GM18873 (cell line): ENCODE measurements around the gene SCNN1A.

Experiments
- ATAC-seq: cut with Tn5 transposase; IDR thresholded peaks from one replicate; pipeline ENCODE4 v1.9.1; 2021; ENCODE audit warnings: mild to moderate bottlenecking, moderate library complexity, moderate number of reproducible peaks; ENCODE audit not compliant: unreplicated experiment, low FRiP score

The SCNN1A gene

GRCh38 chr12:6335451-6336078, 39.8 kb downstream of the SCNN1A start:
- ATAC-seq = peak; percentile 57

DNA sequence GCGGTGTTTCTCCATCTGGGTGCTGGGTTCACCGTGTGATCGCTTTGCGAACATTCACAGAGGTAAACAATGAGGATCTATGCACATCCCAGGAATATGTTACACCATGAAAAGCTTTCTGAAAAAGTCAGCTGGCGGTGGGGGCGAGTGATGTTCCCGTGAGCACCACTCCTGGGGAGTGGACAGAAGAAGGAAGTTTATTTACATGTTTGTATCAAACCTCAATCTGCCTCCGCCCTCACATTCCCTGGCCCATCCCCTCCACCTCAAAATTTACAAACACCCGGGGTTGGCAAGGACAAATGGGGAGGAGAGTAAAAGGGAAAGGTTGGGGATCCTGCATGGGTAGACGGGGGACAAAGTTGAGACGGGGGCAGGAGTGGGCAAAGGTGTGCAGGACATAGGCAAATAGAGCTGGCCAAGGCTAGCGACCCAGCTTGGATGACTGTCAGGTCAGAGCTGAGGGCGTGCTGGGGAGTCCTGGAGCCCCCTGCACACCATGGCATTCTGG, 40.4 kb downstream of the SCNN1A start:
- ATAC-seq = no peak

DNA sequence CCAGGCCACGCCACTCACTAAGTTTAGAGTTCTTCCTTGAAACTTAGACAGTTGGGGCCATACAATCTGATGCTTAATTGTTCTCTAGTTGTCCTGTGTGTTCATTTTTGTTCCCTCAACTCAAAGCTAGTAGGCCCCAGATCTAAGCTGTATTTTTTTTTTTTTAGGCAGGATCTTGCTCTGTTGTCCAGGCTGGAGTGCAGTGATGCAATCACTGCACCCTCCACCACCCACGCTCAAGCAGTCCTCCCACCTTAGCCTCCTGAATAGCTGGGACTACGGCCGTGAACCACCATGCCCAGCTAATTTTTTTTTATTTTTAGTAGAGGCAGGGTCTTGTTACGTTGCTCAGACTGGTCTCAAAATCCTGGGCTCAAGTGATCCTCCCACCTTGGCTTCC, 41.0 kb downstream of the SCNN1A start:
- no peak for ATAC-seq

DNA sequence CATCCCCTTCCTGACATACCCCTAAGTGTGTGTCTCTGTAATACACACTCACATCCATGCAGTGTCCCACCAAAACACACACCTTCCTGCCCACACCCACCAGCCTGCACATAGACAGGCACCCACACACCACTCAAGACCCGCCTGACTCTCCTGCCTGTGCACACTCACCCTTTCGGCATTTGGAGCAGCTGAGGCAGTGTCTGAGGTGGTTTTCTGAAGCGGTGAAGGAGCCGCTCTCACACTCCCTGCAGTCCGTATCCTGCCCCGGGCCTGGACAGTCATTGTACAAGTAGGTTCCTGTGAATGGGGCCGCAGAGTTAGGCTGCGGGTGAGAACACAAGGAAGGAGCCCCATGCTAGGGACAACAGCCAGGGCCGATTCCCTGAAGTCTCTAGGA, 41.8 kb downstream of the SCNN1A start:
- no peak for ATAC-seq

DNA sequence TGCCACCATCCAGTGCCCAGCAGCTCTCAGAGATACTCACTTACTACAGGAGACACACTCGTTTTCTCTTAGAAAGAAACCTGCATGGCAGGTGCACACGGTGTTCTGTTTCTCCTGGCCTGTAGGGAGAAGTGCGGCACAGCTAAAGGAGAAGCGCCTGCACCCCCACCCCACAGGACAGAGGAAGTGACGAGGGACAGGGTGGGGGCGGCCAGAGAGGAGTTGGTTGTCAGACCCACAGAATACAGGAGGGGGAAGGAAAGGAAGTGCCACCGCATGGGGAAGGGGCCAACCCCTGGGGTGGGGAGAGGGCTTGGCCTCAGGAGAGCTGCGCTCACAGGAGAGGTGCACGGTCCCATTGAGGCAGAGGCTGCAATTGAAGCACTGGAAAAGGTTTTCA, 42.3 kb downstream of the SCNN1A start:
- no peak for ATAC-seq

GRCh38 chr12:6332459-6332858, 42.9 kb downstream of the SCNN1A start:
- ATAC-seq = no peak

DNA sequence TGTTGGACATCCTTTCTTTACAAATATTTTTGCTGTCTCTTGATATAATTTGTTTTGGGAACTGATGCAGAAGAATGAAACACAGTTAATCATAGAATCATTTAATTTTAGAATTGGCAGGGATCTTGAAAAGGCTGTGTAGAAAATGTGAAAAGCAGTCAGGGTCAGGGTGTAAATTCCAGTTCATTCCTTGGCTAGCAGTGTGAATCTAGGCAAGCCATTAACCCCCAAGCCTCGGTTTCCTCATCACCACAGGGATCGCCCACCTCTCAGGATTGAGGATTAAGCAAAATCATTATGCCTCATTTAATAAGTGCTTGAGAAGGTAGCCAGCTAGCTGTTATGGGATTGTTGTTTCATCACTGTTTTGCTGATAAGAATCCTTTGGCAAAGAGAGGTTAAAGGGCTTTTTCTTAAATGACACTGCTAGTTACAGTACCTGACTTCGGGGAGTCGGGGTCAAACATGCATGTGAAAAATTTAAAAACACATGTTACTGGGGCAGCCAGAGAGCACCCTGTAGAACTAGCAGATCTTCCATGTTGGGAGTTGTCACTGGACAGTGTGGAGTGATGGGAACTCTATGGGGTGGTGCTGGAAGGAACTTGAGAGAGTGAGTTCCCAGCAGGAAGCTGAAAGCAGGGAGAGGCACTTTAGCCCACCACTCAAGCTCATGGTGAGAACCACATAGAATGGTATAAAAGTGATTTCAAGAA, 44.2 kb downstream of the SCNN1A start:
- ATAC-seq = no peak

DNA sequence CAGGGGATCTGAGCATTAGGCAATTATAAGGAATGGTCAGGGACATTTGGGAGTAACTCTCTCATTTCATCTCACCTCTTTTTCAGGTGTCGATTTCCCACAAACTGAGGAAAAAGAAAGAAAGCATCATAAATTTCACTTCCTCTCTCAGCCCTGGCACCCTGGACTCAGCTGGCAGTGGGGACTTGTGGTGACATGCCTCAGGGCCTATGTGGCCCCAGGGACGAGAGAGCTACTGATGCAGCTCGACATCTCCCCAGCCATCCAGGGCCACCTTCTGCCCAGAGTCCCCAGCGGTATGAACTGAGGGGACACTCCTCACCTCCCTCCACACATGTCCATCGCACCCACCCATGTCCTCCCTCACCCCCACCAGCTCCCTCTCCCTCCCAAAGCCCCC, 45.2 kb downstream of the SCNN1A start:
- ATAC-seq = no peak

DNA sequence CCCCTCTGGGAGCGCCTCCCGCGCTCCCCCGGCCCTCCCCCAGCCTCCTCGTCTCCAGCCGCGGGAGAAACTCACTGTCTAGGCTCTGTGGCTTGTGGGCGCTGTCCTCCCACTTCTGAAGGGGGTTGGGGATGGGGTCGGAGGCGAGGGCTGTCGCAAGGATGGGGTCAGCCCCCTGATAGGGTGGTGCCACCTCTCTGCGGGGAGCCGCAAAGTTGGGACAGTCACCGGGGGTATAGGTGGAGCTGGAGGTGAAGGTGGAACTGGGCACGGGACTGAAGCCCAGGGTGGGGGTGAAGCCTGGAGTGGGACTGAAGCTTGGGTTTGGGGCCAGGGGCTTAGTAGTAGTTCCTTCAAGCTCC, 45.7 kb downstream of the SCNN1A start:
- ATAC-seq = no peak

- no peak for ATAC-seq
These were observed 46.2 kb downstream of the SCNN1A start for GRCh38 chr12:6328945-6329702.

GRCh38 chr12:6328045-6328779, 47.2 kb downstream of the SCNN1A start:
- no peak for ATAC-seq

GRCh38 chr12:6327229-6328041, 47.9 kb downstream of the SCNN1A start:
- ATAC-seq = no peak

DNA sequence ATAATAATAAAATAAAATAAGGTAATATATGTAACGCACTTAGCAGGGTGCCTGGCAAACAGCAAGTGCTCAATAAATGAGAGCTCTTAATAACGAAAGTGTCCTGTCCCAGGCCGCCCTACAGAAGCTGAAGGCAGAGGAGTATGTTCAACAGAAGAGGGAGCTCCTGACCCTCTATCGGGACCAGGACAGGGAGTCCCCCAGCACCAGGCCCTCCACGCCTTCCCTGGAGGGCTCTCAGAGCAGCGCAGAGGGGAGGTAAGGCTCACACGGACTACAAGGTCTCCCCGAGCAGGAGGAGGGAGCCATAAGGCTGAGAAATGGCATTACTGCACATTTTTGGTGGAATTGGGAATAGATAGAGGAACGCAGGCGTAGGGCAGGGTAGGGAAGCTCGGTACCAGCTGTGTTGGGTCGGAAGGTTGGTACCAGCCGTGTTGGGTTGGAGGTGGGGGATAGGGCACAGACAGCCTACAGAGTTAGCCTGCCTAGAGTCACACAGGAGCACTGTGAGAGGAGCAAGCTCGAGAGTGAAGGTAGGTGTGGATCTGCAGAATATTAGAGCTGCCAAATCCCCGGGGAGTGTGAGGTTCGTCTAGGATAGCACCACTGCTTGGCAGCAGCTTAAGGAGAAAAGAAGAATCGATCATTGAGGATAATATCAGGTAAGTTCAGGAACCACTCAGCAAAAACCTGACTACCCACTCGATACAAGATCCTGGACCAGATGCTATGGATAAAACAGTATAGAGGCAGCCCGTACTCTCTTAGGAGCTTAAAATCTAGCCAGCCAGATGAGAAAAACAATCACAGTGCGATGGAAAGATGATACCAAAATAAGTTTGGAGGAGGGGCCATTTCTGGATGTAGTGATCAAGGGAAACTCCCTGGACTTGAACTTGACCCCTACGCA, 48.8 kb downstream of the SCNN1A start:
- no peak for ATAC-seq

- no peak for ATAC-seq
These were observed 50.2 kb downstream of the SCNN1A start for GRCh38 chr12:6324936-6325750.

DNA sequence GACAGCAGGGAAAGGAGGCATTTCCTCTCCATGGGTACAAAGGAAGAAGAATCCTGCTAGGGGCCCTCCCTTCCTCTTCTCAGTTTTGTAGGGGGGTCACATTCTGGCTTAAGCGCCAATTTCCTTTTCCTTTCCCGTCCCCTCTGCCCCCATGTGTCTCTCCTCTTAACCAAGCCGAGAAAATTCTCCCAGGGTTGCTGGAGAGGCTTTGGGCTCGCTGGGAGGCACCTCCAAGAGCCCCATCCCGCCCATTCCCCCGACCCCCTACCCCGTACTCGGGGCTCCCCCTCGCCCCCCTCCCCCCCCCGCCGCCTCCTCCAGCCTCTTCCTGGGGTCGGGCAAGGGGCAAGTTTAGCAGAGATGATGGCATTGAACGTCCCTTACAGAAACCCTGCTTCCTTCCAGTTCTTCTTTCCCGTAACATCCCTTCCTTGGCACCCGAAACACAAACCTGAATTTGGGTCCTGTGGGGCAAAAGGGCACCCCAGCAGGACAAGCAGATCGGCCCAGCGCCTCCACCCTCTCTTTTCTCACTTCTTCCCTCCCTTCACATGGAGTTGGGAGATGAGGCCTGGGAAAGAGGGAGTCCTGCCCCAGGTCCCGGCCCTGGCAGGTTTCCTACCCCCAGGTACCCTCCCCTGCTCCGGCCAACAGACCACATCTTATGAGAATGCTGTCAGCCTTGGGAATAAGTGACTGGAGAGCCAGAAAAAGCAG, 51.2 kb downstream of the SCNN1A start:
- ATAC-seq = no peak

DNA sequence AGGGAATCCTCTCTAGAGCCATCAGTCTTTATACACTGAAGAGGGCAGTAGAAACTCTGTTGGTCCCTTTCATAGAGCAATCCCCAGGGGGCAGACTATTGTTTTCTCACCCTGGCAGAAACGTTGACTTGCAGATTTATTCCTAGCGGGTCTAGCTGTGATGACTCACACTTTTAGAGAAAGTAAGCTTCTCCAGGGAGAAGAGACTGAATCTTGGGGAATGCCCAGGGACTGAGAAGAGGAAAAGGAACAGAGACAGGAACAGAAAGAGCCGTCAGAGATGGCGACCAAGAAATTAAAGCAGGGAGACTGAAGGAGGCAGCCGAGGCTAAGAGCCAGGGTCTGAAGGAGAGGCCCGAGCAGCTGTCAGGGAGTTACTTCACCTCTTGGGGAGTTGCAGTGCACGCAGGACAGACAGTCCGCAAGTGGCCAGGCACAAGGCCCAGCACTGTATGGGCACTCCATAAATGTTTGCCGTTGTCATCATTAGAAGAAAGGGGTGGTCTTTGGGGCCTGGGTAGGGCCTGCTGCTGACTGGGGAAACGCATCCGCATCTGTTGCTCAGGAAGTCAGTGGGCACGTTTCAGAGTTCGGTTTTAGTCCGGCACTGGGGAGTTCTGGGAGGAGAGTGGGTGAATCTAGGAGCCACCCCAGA, 51.9 kb downstream of the SCNN1A start:
- ATAC-seq = no peak

DNA sequence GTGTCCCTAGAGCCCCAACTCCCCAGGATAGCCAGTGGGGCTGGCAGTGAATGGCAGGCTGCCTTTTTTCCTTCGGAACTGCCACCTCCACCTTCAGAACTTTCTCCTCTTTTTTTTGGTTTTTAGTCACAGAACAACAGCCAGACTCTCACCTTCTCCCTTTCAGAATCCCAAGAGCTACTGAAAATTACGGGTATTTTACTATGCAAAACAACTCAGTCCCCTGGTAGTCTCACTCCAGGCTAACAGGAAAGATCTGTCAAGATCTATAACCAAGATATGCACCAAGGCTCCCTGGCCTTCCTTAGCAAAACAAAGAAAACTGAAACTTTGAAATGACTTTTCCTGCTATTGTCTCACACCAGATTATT, 52.4 kb downstream of the SCNN1A start:
- ATAC-seq = no peak
